ENCODE results near the gene P4HA3. TPM values are rescaled to one million over a fixed set of nuclear protein-coding genes. Genes with fewer than 3 reads are reported as not detected.
"Not testable (repeated sequence)": the region's sequence is repeated elsewhere in the genome, so short reads cannot be mapped to it uniquely, and the experiment has no call there.

P4HA3 gene
- total RNA-seq (2014; rRNA removed; shearing (Covaris generic)), result 6.7 and 7.4 TPM in 2 replicates
- 2.9 and 6.4 TPM in 2 replicates for polyA plus RNA-seq (2014; cell fraction: nucleus; rRNA removed)

GRCh38 chr11:74311352-74311926 is at the start of gene P4HA3:
Gene P4HA3 (minus strand): TSS chr11:74311640. CDS start chr11:74311611, 29 bp downstream.
- peak; percentile 48 for DNase-seq (ENCODE audit: extremely low read depth, low read depth)

- DNase-seq (ENCODE audit: extremely low read depth, low read depth), result no peak
These were observed 46.0 kb upstream of the P4HA3 start for GRCh38 chr11:74357449-74357848.

- no peak for DNase-seq (ENCODE audit: extremely low read depth, low read depth)
These were observed 44.2 kb upstream of the P4HA3 start for GRCh38 chr11:74355626-74356025.

- no peak for DNase-seq (ENCODE audit: extremely low read depth, low read depth)
These were observed 42.6 kb upstream of the P4HA3 start for GRCh38 chr11:74354036-74354435.

GRCh38 chr11:74347381-74347780 is 35.9 kb upstream of the P4HA3 start:
- DNase-seq (ENCODE audit: extremely low read depth, low read depth), result no peak

- no peak for DNase-seq (ENCODE audit: extremely low read depth, low read depth)
These were observed 34.0 kb upstream of the P4HA3 start for GRCh38 chr11:74345420-74345819.

- DNase-seq (ENCODE audit: extremely low read depth, low read depth), result no peak
These were observed 30.5 kb upstream of the P4HA3 start for GRCh38 chr11:74341921-74342320.

- no peak for DNase-seq (ENCODE audit: extremely low read depth, low read depth)
These were observed 28.2 kb upstream of the P4HA3 start for GRCh38 chr11:74339619-74340018.

GRCh38 chr11:74338963-74339362 is 27.5 kb upstream of the P4HA3 start:
- no peak for DNase-seq (ENCODE audit: extremely low read depth, low read depth)

GRCh38 chr11:74333193-74333592 is 21.8 kb upstream of the P4HA3 start:
- no peak for DNase-seq (ENCODE audit: extremely low read depth, low read depth)

GRCh38 chr11:74332291-74332690 is 20.9 kb upstream of the P4HA3 start:
- no peak for DNase-seq (ENCODE audit: extremely low read depth, low read depth)

- not testable (repeated sequence) for DNase-seq (ENCODE audit: extremely low read depth, low read depth)
These were observed 19.6 kb upstream of the P4HA3 start for GRCh38 chr11:74331000-74331399.

- DNase-seq (ENCODE audit: extremely low read depth, low read depth), result no peak
These were observed 18.8 kb upstream of the P4HA3 start for GRCh38 chr11:74330075-74330858.

- no peak for DNase-seq (ENCODE audit: extremely low read depth, low read depth)
These were observed 15.6 kb upstream of the P4HA3 start for GRCh38 chr11:74327076-74327475.

- no peak for DNase-seq (ENCODE audit: extremely low read depth, low read depth)
These were observed 15.2 kb upstream of the P4HA3 start for GRCh38 chr11:74326665-74327064.

- DNase-seq (ENCODE audit: extremely low read depth, low read depth), result no peak
These were observed 14.5 kb upstream of the P4HA3 start for GRCh38 chr11:74325649-74326645.

GRCh38 chr11:74322667-74323066 is 11.2 kb upstream of the P4HA3 start:
- no peak for DNase-seq (ENCODE audit: extremely low read depth, low read depth)

- no peak for DNase-seq (ENCODE audit: extremely low read depth, low read depth)
These were observed 10.2 kb upstream of the P4HA3 start for GRCh38 chr11:74321487-74322188.

GRCh38 chr11:74320538-74320937 is 9.1 kb upstream of the P4HA3 start:
- no peak for DNase-seq (ENCODE audit: extremely low read depth, low read depth)

GRCh38 chr11:74319139-74319816 is 7.8 kb upstream of the P4HA3 start:
- DNase-seq (ENCODE audit: extremely low read depth, low read depth), result peak; percentile 65

Data from NCI-H460 (cell line).